Endothelial cell of umbilical vein (primary cell): ENCODE measurements around the gene CENPP. TPM values are rescaled to one million over a fixed set of nuclear protein-coding genes. Genes with fewer than 3 reads are reported as not detected.

Source experiments
- BruUV-seq: library from RNA; stranded (reverse); fragments of 400-500 nt; replicated peaks from 2 replicates; lab custom pipeline; 2021; lab: Mats Ljungman, UMichigan
- CTCF ChIA-PET: fragments of 300-600, 350-600 bp; sonication (Branson Sonifier 250); formaldehyde crosslinking; loops from one replicate; lab custom pipeline; 2021; ENCODE audit warnings: antibody characterized with exemption, inconsistent platforms; lab: Charles Lee
- POLR2A ChIA-PET: fragments of 300-600, 350-600 bp; sonication (Branson Sonifier 250); formaldehyde crosslinking; loops from one replicate; lab custom pipeline; 2021; ENCODE audit warnings: antibody characterized with exemption, inconsistent platforms; lab: Charles Lee
- DNase-seq: peaks from one replicate; pipeline ENCODE4 v3.0.0-alpha.2; 2011; ENCODE audit warnings: low read depth, low spot score
- FAIRE-seq: peaks from 2 replicates; lab custom pipeline; 2011; peaks lifted over from hg19 to GRCh38; lab: Jason Lieb, UNC
- H2AFZ ChIP-seq: 2 replicates; pipeline ENCODE4 v1.6.0; 2012; ENCODE audit warnings: low read depth, low read length, control low read depth, inconsistent platforms
- H3K27ac ChIP-seq: 2 replicates; pipeline ENCODE4 v1.5.1; 2011; ENCODE audit warnings: low read depth, mild to moderate bottlenecking, control low read depth, low read length, moderate library complexity; ENCODE audit not compliant: insufficient read depth
- H3K27me3 ChIP-seq, 2 experiments: 2 replicates each; pipeline versions ENCODE4 v1.6.0 to v1.6.1; 2011; ENCODE audit warnings: low read length in 2 of 2, mixed read lengths in 1 of 2; ENCODE audit not compliant: control insufficient read depth in 2 of 2, insufficient read depth in 2 of 2
- H3K36me3 ChIP-seq, 2 experiments: 2 replicates in 1 of 2; 3 replicates in 1 of 2; pipeline ENCODE4 v1.5.1; 2011; ENCODE audit warnings: low read length in 2 of 2, mild to moderate bottlenecking in 1 of 2, moderate library complexity in 1 of 2; ENCODE audit not compliant: control insufficient read depth in 2 of 2, insufficient read depth in 2 of 2; ENCODE audit errors: extremely low read depth in 1 of 2
- H3K4me1 ChIP-seq: 3 replicates; pipeline ENCODE4 v1.5.1; 2011; ENCODE audit warnings: mild to moderate bottlenecking, low read length; ENCODE audit not compliant: control insufficient read depth, insufficient read depth; ENCODE audit errors: extremely low read depth
- H3K4me2 ChIP-seq: 2 replicates; pipeline ENCODE4 v1.6.1; 2011; ENCODE audit warnings: low read length, control low read depth, mixed read lengths; ENCODE audit not compliant: insufficient read depth
- H3K4me3 ChIP-seq, 3 experiments: fragments of 200-600 bp in 1 of 3; sonication (generic), shearing (Covaris generic) in 1 of 3; replicated peaks in 1 of 3; 2 replicates each; pipeline ENCODE4 v1.5.1; 2011 to 2016; ENCODE audit warnings: control low read depth in 3 of 3, low read length in 3 of 3, mild to moderate bottlenecking in 2 of 3, inconsistent platforms in 1 of 3, low read depth in 1 of 3, moderate library complexity in 1 of 3; ENCODE audit not compliant: insufficient read depth in 1 of 3
- H3K79me2 ChIP-seq: 2 replicates; pipeline ENCODE4 v1.6.0; 2012; ENCODE audit warnings: low read length, inconsistent platforms; ENCODE audit not compliant: control insufficient read depth, insufficient read depth
- H3K9ac ChIP-seq: replicated peaks from 2 replicates; pipeline ENCODE3; 2011; ENCODE audit warnings: low read length, control low read depth; ENCODE audit not compliant: insufficient read depth; ENCODE audit errors: extremely low read depth
- H3K9me1 ChIP-seq: replicated peaks from 3 replicates; pipeline ENCODE4 v1.6.0; 2011; ENCODE audit warnings: mild to moderate bottlenecking, low read length; ENCODE audit not compliant: control insufficient read depth, insufficient read depth; ENCODE audit errors: extremely low read depth
- H3K9me3 ChIP-seq: replicated peaks from 2 replicates; pipeline ENCODE4 v1.5.1; 2012; ENCODE audit warnings: low read length, inconsistent platforms; ENCODE audit not compliant: control insufficient read depth, insufficient read depth
- H4K20me1 ChIP-seq: replicated peaks from 2 replicates; pipeline ENCODE3; 2011; ENCODE audit warnings: mild to moderate bottlenecking, low read length; ENCODE audit not compliant: control insufficient read depth, insufficient read depth; ENCODE audit errors: extremely low read depth
- EZH2 ChIP-seq: IDR thresholded peaks from 2 replicates; pipeline ENCODE4 v1.6.1; 2012; ENCODE audit warnings: borderline replicate concordance, low read depth, mild to moderate bottlenecking, moderate library complexity, low read length, inconsistent platforms; ENCODE audit not compliant: severe bottlenecking
- FOS ChIP-seq: IDR thresholded peaks from 2 replicates; pipeline ENCODE4 v1.6.1; 2011; ENCODE audit warnings: mild to moderate bottlenecking, low read length, moderate library complexity, borderline replicate concordance; ENCODE audit not compliant: insufficient read depth
- GATA2 ChIP-seq: IDR thresholded peaks from 2 replicates; pipeline ENCODE4 v1.7.0; 2011; ENCODE audit warnings: low read depth, mild to moderate bottlenecking, moderate library complexity, mixed read lengths, low read length; ENCODE audit not compliant: insufficient read length, insufficient read depth
- JUN ChIP-seq: IDR thresholded peaks from 2 replicates; pipeline ENCODE4 v1.6.1; 2011; ENCODE audit warnings: borderline replicate concordance, low read depth; ENCODE audit not compliant: insufficient read length, insufficient read depth
- MYC ChIP-seq: IDR thresholded peaks from one replicate; pipeline ENCODE4 v1.6.1; 2011; ENCODE audit warnings: mild to moderate bottlenecking, low read depth, low read length
- POLR2A ChIP-seq: IDR thresholded peaks from 2 replicates; pipeline ENCODE4 v1.6.1; 2012; ENCODE audit warnings: low read depth, mild to moderate bottlenecking, control low read depth, low read length
- POLR2AphosphoS5 ChIP-seq: IDR thresholded peaks from 2 replicates; pipeline ENCODE4 v1.6.1; 2012; ENCODE audit warnings: low read depth, mild to moderate bottlenecking, control low read depth, low read length, moderate library complexity; ENCODE audit not compliant: insufficient read depth
- dilution Hi-C: fragments of 300-500 bp; cut with MboI; formaldehyde crosslinking; loops from one replicate; pipeline ENCODE4 v1.15.0; 2019; ENCODE audit warnings: low sequenced_read_pairs; ENCODE audit not compliant: extremely low pct_ligation_motif_present
- intact Hi-C: fragments of 100-400 bp; cut with micrococcal nuclease; formaldehyde crosslinking; loops from one replicate; pipeline ENCODE4 v1.10.0; 2022
- polyA plus RNA-seq, 4 experiments: library from polyadenylated mRNA; depleted of rRNA in 3 of 4; stranded (reverse) in 3 of 4; unstranded in 1 of 4; fragments of >200 nt; gene quantifications; 2 replicates each; pipeline versions ENCODE4 v1.2.1 to v1.2.3, GENCODE V29; 2011 to 2012; ENCODE audit warnings: missing spikeins in 1 of 4
- total RNA-seq: library from RNA; stranded (reverse); gene quantifications from 2 replicates; pipeline ENCODE4 v1.2.3, GENCODE V29; 2021
- TF ChIP-seq, protein P1 (sequence below): IDR thresholded peaks from 2 replicates; pipeline ENCODE4 v1.6.1; 2011; ENCODE audit not compliant: insufficient read depth, insufficient read length
- TF ChIP-seq, protein P2 (sequence below), 2 donors: IDR thresholded peaks; 1 replicate in 1 of 2; 2 replicates in 1 of 2; pipeline ENCODE4 v1.5.1; 2011; ENCODE audit warnings: low read length in 2 of 2, mild to moderate bottlenecking in 2 of 2, moderate library complexity in 2 of 2, control low read depth in 1 of 2, inconsistent platforms in 1 of 2, low read depth in 1 of 2; ENCODE audit not compliant: insufficient read depth in 1 of 2; ENCODE audit errors: extremely low read depth in 1 of 2

CENPP gene
- total and polyA plus RNA-seq, 2 donors (not counting 3 experiments of a cell fraction or from before 2014, with no cell fraction given) = 1.2 to 12.0 TPM

DNA sequence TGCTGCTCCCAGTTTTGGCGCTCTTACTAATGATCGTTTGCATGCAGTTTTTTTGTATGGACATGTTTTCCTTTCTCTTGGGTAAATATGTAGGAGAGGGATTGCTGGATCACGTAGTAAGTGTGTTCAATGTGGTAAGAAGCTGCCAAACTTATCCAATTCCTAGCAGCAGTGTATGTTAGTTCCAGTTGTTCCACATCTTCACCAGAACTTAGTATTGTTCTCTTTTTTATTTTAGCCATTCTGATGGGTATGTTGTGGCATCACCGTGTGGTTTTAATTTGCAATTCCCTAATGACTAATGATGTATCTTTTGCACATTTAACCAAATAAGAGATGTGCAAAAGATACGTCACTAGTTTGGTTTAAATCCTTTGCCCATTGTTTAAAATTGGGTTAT, 278.2 kb downstream of the CENPP start:
- Histone ChIP-seq H3K4me2 (no peak overlapping the region), H3K4me3 (no peak overlapping the region), H3K36me3 (no peaks in the 10 kb centered on the region), H3K4me1 (no peaks in the 10 kb centered on the region), H3K9me1 (no peaks in the 10 kb centered on the region), H3K27ac (no peak overlapping the region), H3K79me2 (no peaks in the 10 kb centered on the region), H3K9me3 (no peaks in the 10 kb centered on the region), H2AFZ (no peak overlapping the region), H3K27me3 (no peaks in the 10 kb centered on the region), H3K9ac (no peak overlapping the region), H4K20me1 (no peaks in the 10 kb centered on the region)
- intact Hi-C loops (no loop called here), dilution Hi-C loops (no loop called here)
- CTCF ChIA-PET = no interaction called here
- TF ChIP-seq GATA2 (no peak), JUN (no peak), POLR2A (no peak), EZH2 (no peak), POLR2AphosphoS5 (no peak), MYC (no peak), FOS (no peak)
- TF ChIP-seq, protein P1, sequence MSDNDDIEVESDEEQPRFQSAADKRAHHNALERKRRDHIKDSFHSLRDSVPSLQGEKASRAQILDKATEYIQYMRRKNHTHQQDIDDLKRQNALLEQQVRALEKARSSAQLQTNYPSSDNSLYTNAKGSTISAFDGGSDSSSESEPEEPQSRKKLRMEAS = no peak
- TF ChIP-seq, protein P2, sequence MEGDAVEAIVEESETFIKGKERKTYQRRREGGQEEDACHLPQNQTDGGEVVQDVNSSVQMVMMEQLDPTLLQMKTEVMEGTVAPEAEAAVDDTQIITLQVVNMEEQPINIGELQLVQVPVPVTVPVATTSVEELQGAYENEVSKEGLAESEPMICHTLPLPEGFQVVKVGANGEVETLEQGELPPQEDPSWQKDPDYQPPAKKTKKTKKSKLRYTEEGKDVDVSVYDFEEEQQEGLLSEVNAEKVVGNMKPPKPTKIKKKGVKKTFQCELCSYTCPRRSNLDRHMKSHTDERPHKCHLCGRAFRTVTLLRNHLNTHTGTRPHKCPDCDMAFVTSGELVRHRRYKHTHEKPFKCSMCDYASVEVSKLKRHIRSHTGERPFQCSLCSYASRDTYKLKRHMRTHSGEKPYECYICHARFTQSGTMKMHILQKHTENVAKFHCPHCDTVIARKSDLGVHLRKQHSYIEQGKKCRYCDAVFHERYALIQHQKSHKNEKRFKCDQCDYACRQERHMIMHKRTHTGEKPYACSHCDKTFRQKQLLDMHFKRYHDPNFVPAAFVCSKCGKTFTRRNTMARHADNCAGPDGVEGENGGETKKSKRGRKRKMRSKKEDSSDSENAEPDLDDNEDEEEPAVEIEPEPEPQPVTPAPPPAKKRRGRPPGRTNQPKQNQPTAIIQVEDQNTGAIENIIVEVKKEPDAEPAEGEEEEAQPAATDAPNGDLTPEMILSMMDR (IDR thresholded peaks at IDR 0.05; ENCODE audit: extremely low read depth in 1 of 2, insufficient read depth in 1 of 2, low read depth in 1 of 2, low read length in 2 of 2) = no peak
- BruUV-seq = no TSS peak
- POLR2A ChIA-PET = no interaction called here
- FAIRE-seq (no peak), DNase-seq (no peak)
